Spinal cord (tissue), 10 donors: ENCODE results near the gene SPATA18. TPM values are rescaled to one million over a fixed set of nuclear protein-coding genes. Genes with fewer than 3 reads are reported as not detected.
"Not testable (repeated sequence)": the region's sequence is repeated elsewhere in the genome, so short reads cannot be mapped to it uniquely, and the experiment has no call there.

Experiments used
- DNase-seq, 6 donors: peaks; one replicate each; pipeline versions ENCODE4 v3.0.0 to v3.0.0-alpha.2; 2013 to 2015; ENCODE audit warnings: low spot score in 6 of 6, low read depth in 4 of 6
- H3K27ac ChIP-seq: one replicate; pipeline ENCODE4 v1.5.1; 2013; ENCODE audit warnings: low read depth, low read length, control low read depth
- H3K27me3 ChIP-seq: one replicate; pipeline ENCODE4 v1.6.1; 2013; ENCODE audit warnings: low read length; ENCODE audit not compliant: control insufficient read depth, insufficient read depth
- H3K36me3 ChIP-seq: one replicate; pipeline ENCODE4 v1.6.1; 2013; ENCODE audit warnings: low read length; ENCODE audit not compliant: control insufficient read depth, insufficient read depth
- H3K4me1 ChIP-seq: one replicate; pipeline ENCODE4 v1.6.1; 2013; ENCODE audit warnings: low read length; ENCODE audit not compliant: control insufficient read depth, insufficient read depth
- H3K4me3 ChIP-seq: one replicate; pipeline ENCODE4 v1.5.1; 2013; ENCODE audit warnings: low read depth, low read length, control low read depth
- H3K9me3 ChIP-seq: one replicate; pipeline ENCODE4 v1.6.1; 2013; ENCODE audit warnings: low read length; ENCODE audit not compliant: control insufficient read depth, insufficient read depth
- WGBS: methylation state at CpG from one replicate; pipeline ENCODE4 v1.1.5; 2013; ENCODE audit warnings: missing lambda C conversion rate; ENCODE audit not compliant: insufficient coverage; 5-methylcytosine and 5-hydroxymethylcytosine counted together
- polyA plus RNA-seq, 2 donors: library from polyadenylated mRNA; unstranded; fragments of 120-200 nt; gene quantifications; one replicate each; pipeline ENCODE4 v1.2.1, GENCODE V29; 2013; ENCODE audit not compliant: insufficient read length in 2 of 2
- total RNA-seq, 2 donors: library from RNA; depleted of rRNA in 1 of 2; stranded (reverse); fragments of 120-200 nt in 1 of 2; fragments of >200 nt in 1 of 2; gene quantifications; one replicate each; pipeline versions ENCODE4 v1.2.3 to v1.2.4, GENCODE V29; 2013 to 2014
- donor health status: healthy.

SPATA18 gene
- total and polyA plus RNA-seq, 4 donors, result 5.3 to 11.2 (median 7.7) TPM

DNA sequence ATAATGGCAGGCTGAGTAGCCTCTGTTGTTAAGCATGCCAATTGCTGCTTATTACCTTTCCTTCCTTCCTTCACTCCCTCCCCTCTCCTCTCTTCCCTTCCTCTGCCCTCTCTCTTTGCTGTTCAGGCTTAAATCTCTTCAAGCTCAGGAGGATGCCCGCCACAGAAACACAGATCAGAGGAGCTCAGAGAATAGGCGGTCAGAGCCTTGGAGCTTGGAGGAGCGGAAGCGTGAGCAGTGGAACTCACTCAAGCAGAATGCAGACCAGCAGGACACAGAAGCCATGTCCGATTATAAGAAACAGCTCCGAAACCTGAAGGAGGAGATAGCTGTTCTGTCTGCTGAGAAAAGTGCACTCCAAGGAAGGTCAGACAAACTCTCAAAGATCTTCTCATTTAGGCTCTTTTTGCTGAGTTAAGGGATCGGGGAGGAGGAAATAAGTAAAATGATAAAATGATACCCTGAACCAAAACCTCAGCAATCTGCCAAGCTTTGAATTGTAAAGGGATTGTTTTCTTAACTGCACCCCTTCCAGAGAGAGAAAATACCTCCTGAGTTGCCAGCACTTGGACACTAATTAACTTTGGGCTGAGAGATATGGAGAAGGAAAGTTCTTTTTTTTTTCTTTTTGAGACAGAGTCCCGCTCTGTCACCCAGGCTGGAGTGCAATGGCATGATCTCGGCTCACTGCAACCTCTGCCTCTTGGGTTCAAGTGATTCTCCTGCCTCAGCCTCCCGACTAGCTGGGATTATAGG, 20.9 kb downstream of the SPATA18 start:
- Histone ChIP-seq H3K4me3 (no peak overlapping the region), H3K27ac (no peak overlapping the region), H3K36me3 (no peaks in the 10 kb centered on the region), H3K27me3 (peaks cover 6% of the 10 kb centered on the region), H3K4me1 (peaks cover 5% of the 10 kb centered on the region), H3K9me3 (no peaks in the 10 kb centered on the region)
- 21% methylated on average over 5 of the region's 10 CpGs for WGBS
- peak in 1 of 6 donors; percentile 14 for DNase-seq

DNA sequence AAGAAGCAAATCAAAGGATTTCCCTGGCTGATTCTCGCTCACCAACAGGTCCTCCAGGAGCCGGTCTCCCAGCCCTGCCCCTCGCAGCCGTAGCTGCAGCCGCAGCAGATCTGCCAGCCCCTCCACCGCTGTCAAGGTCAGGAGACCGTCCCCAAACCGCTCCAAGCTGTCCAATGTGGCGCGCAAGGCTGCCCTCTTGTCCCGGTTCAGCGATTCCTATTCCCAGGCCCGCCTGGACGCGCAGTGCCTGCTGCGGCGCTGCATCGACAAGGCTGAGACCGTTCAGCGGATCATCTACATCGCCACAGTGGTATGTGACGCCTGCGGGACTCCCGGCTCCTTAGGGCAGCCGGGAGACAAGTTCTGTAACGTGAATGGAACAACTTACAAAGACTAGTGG, 25.6 kb downstream of the SPATA18 start:
- Histone ChIP-seq H3K4me1 (peaks cover 5% of the 10 kb centered on the region), H3K27me3 (peaks cover 4% of the 10 kb centered on the region), H3K36me3 (no peaks in the 10 kb centered on the region), H3K4me3 (peak overlapping the region; percentile 33), H3K27ac (no peak overlapping the region), H3K9me3 (no peaks in the 10 kb centered on the region)
- DNase-seq, result peak in 3 of 6 donors; percentile 7 to 71 (median 53)
- WGBS, result 3% methylated on average over 24 of the region's 26 CpGs

- WGBS, result no CpG with 5 or more reads among the region's 2 CpGs
- DNase-seq, result no peak
- Histone ChIP-seq H3K27ac (no peak overlapping the region), H3K4me1 (peaks cover 5% of the 10 kb centered on the region), H3K36me3 (no peaks in the 10 kb centered on the region), H3K27me3 (peaks cover 3% of the 10 kb centered on the region), H3K9me3 (no peaks in the 10 kb centered on the region), H3K4me3 (no peak overlapping the region)
Measured at GRCh38 chr4:52079659-52080058, 28.6 kb downstream of the SPATA18 start.

- H3K4me1 ChIP-seq, result peaks cover 5% of the 10 kb centered on the region
- H3K27me3 ChIP-seq, result no peaks in the 10 kb centered on the region
- H3K9me3 ChIP-seq, result no peaks in the 10 kb centered on the region
- H3K4me3 ChIP-seq, result no peak overlapping the region
- no peak for DNase-seq
- no peaks in the 10 kb centered on the region for H3K36me3 ChIP-seq
- no peak overlapping the region for H3K27ac ChIP-seq
Measured at GRCh38 chr4:52081216-52081615, 30.1 kb downstream of the SPATA18 start.

- not testable (repeated sequence) for H3K27ac ChIP-seq, H3K4me3 ChIP-seq, H3K27me3 ChIP-seq, DNase-seq, H3K4me1 ChIP-seq, H3K9me3 ChIP-seq, H3K36me3 ChIP-seq
- no CpG with 5 or more reads among the region's 1 CpG for WGBS
Measured at GRCh38 chr4:52086425-52086824, 35.3 kb downstream of the SPATA18 start.

GRCh38 chr4:52091801-52092200, 40.7 kb downstream of the SPATA18 start:
- no peak overlapping the region for H3K27ac ChIP-seq
- 57% methylated on average over 5 of the region's 5 CpGs for WGBS
- no peak for DNase-seq

DNA sequence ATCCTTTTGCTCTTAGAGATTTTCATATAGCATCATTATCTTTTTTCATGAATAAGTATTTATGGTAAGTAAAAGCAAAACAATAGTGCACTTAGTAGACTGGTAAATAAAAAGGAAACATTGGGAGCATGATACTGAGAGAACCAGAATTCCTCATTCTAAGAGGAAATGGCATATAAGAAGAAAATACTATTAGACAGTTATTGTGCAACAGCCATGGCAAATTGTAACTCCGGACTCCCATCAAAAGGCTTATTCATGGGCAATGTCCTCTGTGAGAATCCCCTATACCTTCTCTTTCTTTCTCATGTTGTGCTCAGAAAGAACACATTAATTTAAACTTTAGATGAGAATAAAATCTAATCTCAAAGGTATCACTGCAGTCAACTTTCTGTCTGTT, 42.4 kb downstream of the SPATA18 start:
- no peaks in the 10 kb centered on the region for H3K4me1 ChIP-seq
- WGBS, result no CpG with 5 or more reads among the region's 1 CpG
- no peaks in the 10 kb centered on the region for H3K9me3 ChIP-seq
- H3K27ac ChIP-seq, result no peak overlapping the region
- no peaks in the 10 kb centered on the region for H3K27me3 ChIP-seq
- no peak for DNase-seq
- no peak overlapping the region for H3K4me3 ChIP-seq
- no peaks in the 10 kb centered on the region for H3K36me3 ChIP-seq

More at GRCh38 chr4:52091801-52092200, 40.7 kb downstream of the SPATA18 start:
- Histone ChIP-seq H3K4me1 (no peaks in the 10 kb centered on the region), H3K27me3 (no peaks in the 10 kb centered on the region), H3K9me3 (no peaks in the 10 kb centered on the region), H3K4me3 (no peak overlapping the region), H3K36me3 (no peaks in the 10 kb centered on the region)

GRCh38 chr4:52094376-52095145, 43.5 kb downstream of the SPATA18 start:
- no peak overlapping the region for H3K4me3 ChIP-seq
- H3K27ac ChIP-seq, result no peak overlapping the region
- no peaks in the 10 kb centered on the region for H3K27me3 ChIP-seq
- H3K9me3 ChIP-seq, result no peaks in the 10 kb centered on the region
- H3K4me1 ChIP-seq, result no peaks in the 10 kb centered on the region
- no peak for DNase-seq
- 52% methylated on average over 3 of the region's 8 CpGs for WGBS
- no peaks in the 10 kb centered on the region for H3K36me3 ChIP-seq

GRCh38 chr4:52095374-52095773, 44.3 kb downstream of the SPATA18 start:
- WGBS, result no CpG with 5 or more reads among the region's 1 CpG
- Histone ChIP-seq H3K4me3 (no peak overlapping the region), H3K4me1 (no peaks in the 10 kb centered on the region), H3K27ac (no peak overlapping the region), H3K36me3 (no peaks in the 10 kb centered on the region), H3K27me3 (no peaks in the 10 kb centered on the region), H3K9me3 (no peaks in the 10 kb centered on the region)
- no peak for DNase-seq

DNA sequence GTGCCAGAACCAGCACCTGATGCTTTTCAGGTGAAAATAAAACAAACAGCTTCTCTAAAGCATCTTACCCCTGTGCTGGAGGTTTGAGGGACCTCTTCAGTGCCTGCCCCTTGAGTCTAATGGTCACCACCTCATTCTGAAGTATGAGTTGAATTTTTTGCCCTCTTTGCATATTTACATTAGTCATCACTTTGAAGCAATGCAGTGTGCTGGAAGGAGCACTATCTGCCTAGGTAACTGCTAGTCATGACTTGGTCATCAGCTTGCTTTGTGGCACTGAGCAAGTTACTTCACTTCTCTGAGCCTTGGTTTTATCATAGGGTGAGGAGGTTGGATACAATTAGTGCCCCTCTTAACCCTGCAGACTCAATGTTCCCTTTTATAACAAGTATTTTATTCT, 44.9 kb downstream of the SPATA18 start:
- no peak overlapping the region for H3K4me3 ChIP-seq
- H3K4me1 ChIP-seq, result no peaks in the 10 kb centered on the region
- H3K36me3 ChIP-seq, result no peaks in the 10 kb centered on the region
- DNase-seq, result no peak
- no peaks in the 10 kb centered on the region for H3K27me3 ChIP-seq
- no peak overlapping the region for H3K27ac ChIP-seq
- H3K9me3 ChIP-seq, result no peaks in the 10 kb centered on the region
